ENCODE measurements around the gene SIK3.

SIK3 gene

GRCh38 chr11:116857936-116858335 is 240.3 kb downstream of the SIK3 start:
- no peaks in the 10 kb centered on the region for H3K79me1 ChIP-seq (ENCODE audit: low read length)
- H4K8ac ChIP-seq (ENCODE audit: low read depth, low read length): no peak overlapping the region
- H3K4me1 ChIP-seq (ENCODE audit: control insufficient read depth, low read depth, low read length): no peaks in the 10 kb centered on the region
- H3K56ac ChIP-seq (ENCODE audit: low read length): no peak overlapping the region
- no peak overlapping the region for H3K9ac ChIP-seq (ENCODE audit: low read length)
- no peak overlapping the region for H2BK5ac ChIP-seq (ENCODE audit: low read length)
- no peak overlapping the region for H3K4me3 ChIP-seq (ENCODE audit: low read length)
- no peak overlapping the region for H3K4me2 ChIP-seq (ENCODE audit: low read length)
- H3K79me2 ChIP-seq (ENCODE audit: control insufficient read depth, insufficient read depth, low read length): no peaks in the 10 kb centered on the region
- H3K36me3 ChIP-seq (ENCODE audit: control insufficient read depth, insufficient read depth, low read length): peaks cover 4% of the 10 kb centered on the region
- peak; percentile 75 for DNase-seq
- WGBS (ENCODE audit: extremely low coverage, insufficient coverage, low lambda C conversion rate): no CpG with 5 or more reads among the region's 7 CpGs
- H2BK15ac ChIP-seq (replicated peaks; ENCODE audit: low read depth): no peak overlapping the region
- H2BK120ac ChIP-seq (ENCODE audit: low read depth, low read length): no peak overlapping the region
- H3K27me3 ChIP-seq (ENCODE audit: insufficient read depth, low read length, poor library complexity): no peaks in the 10 kb centered on the region
- H4K5ac ChIP-seq (ENCODE audit: low read length): no peak overlapping the region
- no peak overlapping the region for H3K4ac ChIP-seq (ENCODE audit: low read depth, low read length)
- no peak overlapping the region for H2AK5ac ChIP-seq (ENCODE audit: low read length)
- H3K27ac ChIP-seq (ENCODE audit: low read depth, low read length): no peak overlapping the region
- no peak overlapping the region for H3K18ac ChIP-seq (ENCODE audit: low read length)
- no peak overlapping the region for H3K23ac ChIP-seq (ENCODE audit: low read length)

- H3K79me2 ChIP-seq (ENCODE audit: control insufficient read depth, insufficient read depth, low read length): no peaks in the 10 kb centered on the region
- H3K36me3 ChIP-seq (ENCODE audit: control insufficient read depth, insufficient read depth, low read length): peaks cover 4% of the 10 kb centered on the region
- DNase-seq: no peak
- no peak overlapping the region for H2BK120ac ChIP-seq (ENCODE audit: low read depth, low read length)
- H4K5ac ChIP-seq (ENCODE audit: low read length): no peak overlapping the region
- H3K18ac ChIP-seq (ENCODE audit: low read length): no peak overlapping the region
- H4K8ac ChIP-seq (ENCODE audit: low read depth, low read length): no peak overlapping the region
- no peaks in the 10 kb centered on the region for H3K27me3 ChIP-seq (ENCODE audit: insufficient read depth, low read length, poor library complexity)
- H3K4me3 ChIP-seq (ENCODE audit: low read length): no peak overlapping the region
- no peak overlapping the region for H2AK5ac ChIP-seq (ENCODE audit: low read length)
- H3K4me2 ChIP-seq (ENCODE audit: low read length): no peak overlapping the region
- no peak overlapping the region for H2BK15ac ChIP-seq (replicated peaks; ENCODE audit: low read depth)
- H3K9ac ChIP-seq (ENCODE audit: low read length): no peak overlapping the region
- H3K27ac ChIP-seq (ENCODE audit: low read depth, low read length): no peak overlapping the region
- no CpG with 5 or more reads among the region's 2 CpGs for WGBS (ENCODE audit: extremely low coverage, insufficient coverage, low lambda C conversion rate)
- H3K79me1 ChIP-seq (ENCODE audit: low read length): no peaks in the 10 kb centered on the region
- no peaks in the 10 kb centered on the region for H3K4me1 ChIP-seq (ENCODE audit: control insufficient read depth, low read depth, low read length)
- H3K56ac ChIP-seq (ENCODE audit: low read length): no peak overlapping the region
- H2BK5ac ChIP-seq (ENCODE audit: low read length): no peak overlapping the region
- no peak overlapping the region for H3K23ac ChIP-seq (ENCODE audit: low read length)
- no peak overlapping the region for H3K4ac ChIP-seq (ENCODE audit: low read depth, low read length)
Observed at GRCh38 chr11:116857316-116857715, 240.9 kb downstream of the SIK3 start.

GRCh38 chr11:116856423-116856822 is 241.8 kb downstream of the SIK3 start:
- no peak for DNase-seq
- H3K4me2 ChIP-seq (ENCODE audit: low read length): no peak overlapping the region
- H3K9ac ChIP-seq (ENCODE audit: low read length): no peak overlapping the region
- no peak overlapping the region for H2BK120ac ChIP-seq (ENCODE audit: low read depth, low read length)
- no peak overlapping the region for H4K5ac ChIP-seq (ENCODE audit: low read length)
- no peaks in the 10 kb centered on the region for H3K4me1 ChIP-seq (ENCODE audit: control insufficient read depth, low read depth, low read length)
- no peak overlapping the region for H3K23ac ChIP-seq (ENCODE audit: low read length)
- H2BK5ac ChIP-seq (ENCODE audit: low read length): no peak overlapping the region
- H3K79me1 ChIP-seq (ENCODE audit: low read length): no peaks in the 10 kb centered on the region
- no peak overlapping the region for H2AK5ac ChIP-seq (ENCODE audit: low read length)
- H3K4ac ChIP-seq (ENCODE audit: low read depth, low read length): no peak overlapping the region
- peaks cover 1% of the 10 kb centered on the region for H3K36me3 ChIP-seq (ENCODE audit: control insufficient read depth, insufficient read depth, low read length)
- no peaks in the 10 kb centered on the region for H3K79me2 ChIP-seq (ENCODE audit: control insufficient read depth, insufficient read depth, low read length)
- no peak overlapping the region for H3K56ac ChIP-seq (ENCODE audit: low read length)
- no peak overlapping the region for H3K18ac ChIP-seq (ENCODE audit: low read length)
- no peak overlapping the region for H3K4me3 ChIP-seq (ENCODE audit: low read length)
- H4K8ac ChIP-seq (ENCODE audit: low read depth, low read length): no peak overlapping the region
- no peaks in the 10 kb centered on the region for H3K27me3 ChIP-seq (ENCODE audit: insufficient read depth, low read length, poor library complexity)
- WGBS (ENCODE audit: extremely low coverage, insufficient coverage, low lambda C conversion rate): no CpG with 5 or more reads among the region's 5 CpGs
- H2BK15ac ChIP-seq (replicated peaks; ENCODE audit: low read depth): no peak overlapping the region
- no peak overlapping the region for H3K27ac ChIP-seq (ENCODE audit: low read depth, low read length)

- no CpG with 5 or more reads among the region's 7 CpGs for WGBS (ENCODE audit: extremely low coverage, insufficient coverage, low lambda C conversion rate)
- no peak overlapping the region for H4K8ac ChIP-seq (ENCODE audit: low read depth, low read length)
- H2AK5ac ChIP-seq (ENCODE audit: low read length): no peak overlapping the region
- H3K4me3 ChIP-seq (ENCODE audit: low read length): no peak overlapping the region
- no peak overlapping the region for H3K18ac ChIP-seq (ENCODE audit: low read length)
- H3K4ac ChIP-seq (ENCODE audit: low read depth, low read length): no peak overlapping the region
- peaks cover 1% of the 10 kb centered on the region for H3K36me3 ChIP-seq (ENCODE audit: control insufficient read depth, insufficient read depth, low read length)
- H3K23ac ChIP-seq (ENCODE audit: low read length): no peak overlapping the region
- H3K4me2 ChIP-seq (ENCODE audit: low read length): no peak overlapping the region
- no peak overlapping the region for H3K9ac ChIP-seq (ENCODE audit: low read length)
- no peaks in the 10 kb centered on the region for H3K4me1 ChIP-seq (ENCODE audit: control insufficient read depth, low read depth, low read length)
- no peak overlapping the region for H2BK15ac ChIP-seq (replicated peaks; ENCODE audit: low read depth)
- H3K27ac ChIP-seq (ENCODE audit: low read depth, low read length): no peak overlapping the region
- H3K56ac ChIP-seq (ENCODE audit: low read length): no peak overlapping the region
- DNase-seq: no peak
- H3K27me3 ChIP-seq (ENCODE audit: insufficient read depth, low read length, poor library complexity): no peaks in the 10 kb centered on the region
- H4K5ac ChIP-seq (ENCODE audit: low read length): no peak overlapping the region
- no peak overlapping the region for H2BK120ac ChIP-seq (ENCODE audit: low read depth, low read length)
- no peaks in the 10 kb centered on the region for H3K79me1 ChIP-seq (ENCODE audit: low read length)
- H2BK5ac ChIP-seq (ENCODE audit: low read length): no peak overlapping the region
- H3K79me2 ChIP-seq (ENCODE audit: control insufficient read depth, insufficient read depth, low read length): no peaks in the 10 kb centered on the region
Observed at GRCh38 chr11:116855413-116855812, 242.8 kb downstream of the SIK3 start.

GRCh38 chr11:116853461-116854073 is 244.7 kb downstream of the SIK3 start:
- Histone ChIP-seq H3K27me3 (ENCODE audit: insufficient read depth, low read length, poor library complexity) (no peaks in the 10 kb centered on the region), H3K4me2 (ENCODE audit: low read length) (no peak overlapping the region)

More at GRCh38 chr11:116853461-116854073, 244.7 kb downstream of the SIK3 start:
- Histone ChIP-seq H3K18ac (ENCODE audit: low read length) (no peak overlapping the region), H2AK5ac (ENCODE audit: low read length) (no peak overlapping the region), H3K4me3 (ENCODE audit: low read length) (no peak overlapping the region), H2BK15ac (replicated peaks; ENCODE audit: low read depth) (no peak overlapping the region), H3K9ac (ENCODE audit: low read length) (no peak overlapping the region), H4K8ac (ENCODE audit: low read depth, low read length) (no peak overlapping the region), H3K56ac (ENCODE audit: low read length) (no peak overlapping the region), H3K79me1 (ENCODE audit: low read length) (no peaks in the 10 kb centered on the region), H3K27ac (ENCODE audit: low read depth, low read length) (no peak overlapping the region), H2BK120ac (ENCODE audit: low read depth, low read length) (no peak overlapping the region), H3K4me1 (ENCODE audit: control insufficient read depth, low read depth, low read length) (no peaks in the 10 kb centered on the region), H3K79me2 (ENCODE audit: control insufficient read depth, insufficient read depth, low read length) (no peaks in the 10 kb centered on the region), H2BK5ac (ENCODE audit: low read length) (no peak overlapping the region), H3K4ac (ENCODE audit: low read depth, low read length) (no peak overlapping the region), H3K36me3 (ENCODE audit: control insufficient read depth, insufficient read depth, low read length) (no peaks in the 10 kb centered on the region), H4K5ac (ENCODE audit: low read length) (no peak overlapping the region), H3K23ac (ENCODE audit: low read length) (no peak overlapping the region)
- WGBS (ENCODE audit: extremely low coverage, insufficient coverage, low lambda C conversion rate): no CpG with 5 or more reads among the region's 6 CpGs
- no peak for DNase-seq

All from mesendoderm (in vitro differentiated cells).